CD1c-positive myeloid dendritic cell (primary cell): ENCODE results near the gene COL25A1.

ENCODE experiments used
- DNase-seq: peaks from one replicate; pipeline ENCODE4 v3.0.0-alpha.2; 2016; ENCODE audit errors: extremely low spot score

COL25A1 gene

GRCh38 chr4:109214622-109215301, 87.7 kb downstream of the COL25A1 start:
- DNase-seq = no peak

- no peak for DNase-seq
Measured at GRCh38 chr4:109213056-109213455, 89.4 kb downstream of the COL25A1 start.

GRCh38 chr4:109211671-109212070, 90.8 kb downstream of the COL25A1 start:
- DNase-seq = no peak

GRCh38 chr4:109209647-109210046, 92.8 kb downstream of the COL25A1 start:
- no peak for DNase-seq

GRCh38 chr4:109207898-109208297, 94.6 kb downstream of the COL25A1 start:
- DNase-seq = no peak

- DNase-seq = no peak
Measured at GRCh38 chr4:109207061-109207460, 95.4 kb downstream of the COL25A1 start.

GRCh38 chr4:109206620-109207019, 95.8 kb downstream of the COL25A1 start:
- no peak for DNase-seq

GRCh38 chr4:109205186-109205585, 97.3 kb downstream of the COL25A1 start:
- no peak for DNase-seq

GRCh38 chr4:109199585-109199984, 102.9 kb downstream of the COL25A1 start:
- DNase-seq = no peak

- no peak for DNase-seq
Measured at GRCh38 chr4:109195646-109196045, 106.8 kb downstream of the COL25A1 start.

- no peak for DNase-seq
Measured at GRCh38 chr4:109191216-109191615, 111.2 kb downstream of the COL25A1 start.

GRCh38 chr4:109186458-109186945, 116.0 kb downstream of the COL25A1 start:
- DNase-seq = no peak

GRCh38 chr4:109185951-109186350, 116.5 kb downstream of the COL25A1 start:
- no peak for DNase-seq

- DNase-seq = no peak
Measured at GRCh38 chr4:109185548-109185947, 116.9 kb downstream of the COL25A1 start.

GRCh38 chr4:109184491-109184961, 117.9 kb downstream of the COL25A1 start:
- DNase-seq = no peak

GRCh38 chr4:109183931-109184490, 118.4 kb downstream of the COL25A1 start:
- no peak for DNase-seq

GRCh38 chr4:109182696-109183095, 119.8 kb downstream of the COL25A1 start:
- no peak for DNase-seq

- no peak for DNase-seq
Measured at GRCh38 chr4:109179061-109179460, 123.4 kb downstream of the COL25A1 start.

GRCh38 chr4:109177096-109177810, 125.2 kb downstream of the COL25A1 start:
- no peak for DNase-seq

- DNase-seq = no peak
Measured at GRCh38 chr4:109174224-109174953, 128.1 kb downstream of the COL25A1 start.

- no peak for DNase-seq
Measured at GRCh38 chr4:109172301-109172700, 130.2 kb downstream of the COL25A1 start.

GRCh38 chr4:109171070-109171469, 131.4 kb downstream of the COL25A1 start:
- DNase-seq = no peak
